GM19043 (cell line): ENCODE results near the gene PPP2R2D.
A peak's percentile ranks its signal among the peaks of the same experiment; 100 is the strongest.
"Not testable (repeated sequence)": the region's sequence is repeated elsewhere in the genome, so short reads cannot be mapped to it uniquely, and the experiment has no call there.

Source experiments
- ATAC-seq: cut with Tn5 transposase; IDR thresholded peaks from one replicate; pipeline ENCODE4 v1.9.1; 2021; ENCODE audit warnings: low read depth; ENCODE audit not compliant: unreplicated experiment

The PPP2R2D gene

DNA sequence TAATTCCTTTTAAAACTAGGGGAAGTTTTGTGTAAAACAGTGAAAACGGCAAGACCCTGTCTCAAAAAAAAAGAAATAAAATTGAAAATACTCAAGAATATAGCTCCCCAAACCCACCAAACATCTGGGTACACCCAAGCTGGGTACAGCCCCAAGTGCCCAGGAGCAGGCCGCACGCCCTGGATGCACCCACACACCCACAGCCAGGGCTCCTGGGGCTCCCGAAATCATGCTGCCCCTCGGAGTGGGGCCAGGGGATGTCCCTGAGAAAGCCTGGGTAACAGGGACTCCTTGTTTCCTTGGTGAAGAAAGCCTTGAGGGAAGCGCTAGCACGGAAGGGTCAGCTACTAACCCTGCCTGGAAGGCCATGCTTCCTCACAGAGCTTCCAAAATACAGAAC lies 70.8 kb downstream of the PPP2R2D start:
- ATAC-seq = no peak

GRCh38 chr10:131972474-131973071 lies 71.8 kb downstream of the PPP2R2D start:
- ATAC-seq = no peak

GRCh38 chr10:131973160-131973951 lies 72.5 kb downstream of the PPP2R2D start:
- no peak for ATAC-seq

GRCh38 chr10:131974034-131974817 lies 73.4 kb downstream of the PPP2R2D start:
- no peak for ATAC-seq

- no peak for ATAC-seq
These were observed 74.2 kb downstream of the PPP2R2D start for GRCh38 chr10:131975003-131975402.

- ATAC-seq = no peak
These were observed 75.0 kb downstream of the PPP2R2D start for GRCh38 chr10:131975796-131976195.

GRCh38 chr10:131977323-131978096 lies 76.7 kb downstream of the PPP2R2D start:
- ATAC-seq = no peak

GRCh38 chr10:131978366-131978765 lies 77.6 kb downstream of the PPP2R2D start:
- no peak for ATAC-seq

GRCh38 chr10:131978851-131979250 lies 78.0 kb downstream of the PPP2R2D start:
- ATAC-seq = no peak

DNA sequence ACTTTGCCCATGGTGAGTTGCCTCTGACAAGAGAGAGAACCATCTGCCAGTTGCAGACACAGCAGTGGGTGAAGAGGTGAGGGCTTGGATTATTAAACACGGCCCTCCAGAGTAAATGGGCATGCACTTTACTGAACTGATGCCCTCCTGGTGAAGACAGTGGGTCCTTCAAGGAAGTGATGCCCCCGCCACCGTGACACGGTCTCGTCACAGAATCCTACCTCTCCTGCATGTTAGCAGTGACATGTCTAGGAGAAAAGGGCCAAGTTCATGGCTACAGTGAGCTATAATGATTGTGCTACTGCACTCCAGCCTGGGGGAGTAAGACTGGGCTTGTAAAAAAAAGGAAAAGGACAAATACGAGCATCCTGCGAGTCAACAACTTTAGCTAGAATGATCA lies 78.5 kb downstream of the PPP2R2D start:
- ATAC-seq = no peak

- no peak for ATAC-seq
These were observed 79.0 kb downstream of the PPP2R2D start for GRCh38 chr10:131979821-131980270.

DNA sequence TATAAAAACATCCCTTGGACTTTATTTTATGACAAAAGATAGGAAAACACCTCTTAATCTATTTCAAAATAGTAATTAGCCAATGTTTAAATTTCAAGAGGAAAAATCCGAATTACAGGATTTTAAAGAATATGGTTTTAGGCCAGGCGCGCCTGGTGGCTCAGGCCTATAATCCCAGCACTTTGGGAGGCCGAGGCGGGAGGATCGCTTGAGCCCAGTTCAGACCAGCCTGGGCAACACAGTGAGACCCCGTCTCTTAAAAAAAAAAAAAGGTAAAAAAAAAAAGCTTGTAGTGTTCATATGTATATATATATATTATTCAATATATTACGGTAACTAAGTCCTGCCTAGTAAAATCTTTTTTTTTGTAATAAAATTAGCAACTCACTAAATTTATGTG lies 79.5 kb downstream of the PPP2R2D start:
- no peak for ATAC-seq

GRCh38 chr10:131980761-131981428 lies 80.1 kb downstream of the PPP2R2D start:
- ATAC-seq = no peak

DNA sequence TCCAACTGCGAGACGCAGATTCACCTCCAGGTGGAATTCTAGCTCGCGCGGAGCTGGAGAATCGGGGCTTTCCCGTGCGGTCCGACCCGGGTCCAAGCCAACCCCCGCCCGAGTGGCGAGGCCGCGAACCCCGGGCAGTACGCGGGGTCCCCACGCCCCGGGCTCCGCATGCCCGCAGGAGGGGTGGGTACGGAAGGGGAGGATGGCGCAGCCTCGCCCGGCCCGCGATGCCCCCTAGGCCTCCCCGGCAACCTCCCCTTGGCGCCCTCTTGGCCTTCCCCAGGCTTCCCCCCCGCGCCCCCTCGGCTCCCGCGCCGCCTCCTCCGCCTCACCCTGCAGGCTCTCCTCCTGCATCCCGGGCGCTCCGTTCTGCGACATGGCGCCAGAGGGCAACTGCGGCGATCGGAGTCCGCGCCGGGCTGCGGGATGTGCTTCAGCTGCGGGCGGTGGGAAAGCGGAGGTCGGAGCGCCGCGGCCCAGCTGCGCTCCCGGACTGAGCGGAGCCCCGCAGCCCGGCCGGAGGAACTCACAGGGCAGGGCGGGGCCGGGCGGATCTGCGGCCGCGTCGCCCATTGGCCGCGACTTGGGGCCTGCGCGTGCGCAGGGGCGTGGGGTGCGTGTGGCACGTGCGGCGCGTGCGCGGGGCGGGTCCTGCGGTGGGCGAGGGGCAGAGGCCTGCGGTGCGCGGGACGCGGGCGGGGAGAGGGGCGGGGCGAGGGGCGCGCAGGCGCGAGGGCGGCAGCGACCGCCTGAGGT lies 80.8 kb downstream of the PPP2R2D start, which contains the start of gene BNIP3:
Gene BNIP3 (minus strand): TSS at position 495 of the 756 bp plus-strand sequence. CDS start 117 bp downstream, at position 378.
- ATAC-seq = peak; percentile 88

- ATAC-seq = peak; percentile 24
These were observed 81.5 kb downstream of the PPP2R2D start for GRCh38 chr10:131982185-131982756.

DNA sequence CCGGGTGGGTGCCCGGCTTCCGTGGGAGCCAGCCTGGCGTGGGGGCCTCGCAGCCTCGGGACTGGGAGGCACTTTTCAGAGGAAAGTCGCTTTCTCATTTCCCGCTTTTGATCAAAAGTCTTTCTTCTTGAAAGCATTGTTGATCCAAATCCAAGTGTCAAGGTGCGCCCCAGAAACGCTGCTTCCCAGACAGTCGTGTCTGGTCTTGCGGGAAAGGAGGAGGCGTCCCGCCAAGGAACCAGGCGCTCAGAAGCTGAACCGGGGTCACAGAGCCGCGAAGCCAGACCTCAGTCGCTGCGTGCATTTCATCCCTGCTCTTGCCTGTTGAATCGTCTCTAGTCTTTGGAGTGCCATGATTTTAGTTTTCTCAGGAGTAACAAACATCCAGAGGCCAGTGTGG lies 82.0 kb downstream of the PPP2R2D start:
- no peak for ATAC-seq

DNA sequence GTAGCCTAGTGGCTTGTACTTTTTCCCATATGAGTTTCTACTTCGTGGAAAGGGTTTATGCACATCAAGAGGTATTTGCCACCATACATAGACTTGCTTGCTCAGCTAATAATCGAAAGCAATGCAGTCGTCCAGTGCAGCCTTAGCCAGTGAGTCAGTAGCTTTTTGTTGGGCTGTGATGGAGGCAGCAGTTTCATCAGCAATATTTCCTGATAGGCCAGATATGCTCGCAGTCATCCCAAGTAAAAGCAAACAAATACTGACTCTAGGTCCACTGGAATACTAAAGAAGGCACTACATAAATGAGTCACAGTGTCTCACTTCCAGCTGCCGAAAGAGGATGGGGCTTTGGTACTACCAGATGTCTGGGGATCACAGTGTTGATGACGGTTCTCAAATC lies 83.0 kb downstream of the PPP2R2D start:
- no peak for ATAC-seq

DNA sequence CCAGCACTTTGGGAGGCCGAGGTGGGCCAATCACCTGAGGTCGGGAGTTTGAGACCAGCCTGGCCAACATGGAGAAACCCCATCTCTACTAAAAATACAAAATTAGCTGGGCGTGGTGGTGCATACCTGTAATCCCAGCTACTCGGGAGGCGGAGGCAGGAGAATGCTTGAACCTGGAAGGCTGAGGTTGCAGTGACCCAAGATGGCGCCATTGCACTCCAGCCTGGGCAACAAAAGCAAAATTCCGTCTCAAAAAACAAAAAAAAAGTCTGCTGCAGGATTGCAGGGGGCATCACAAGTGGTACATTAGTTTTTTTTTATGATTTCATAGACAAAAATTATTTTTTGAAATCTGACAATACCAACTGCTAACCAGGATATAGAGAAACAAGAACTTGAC lies 86.0 kb downstream of the PPP2R2D start:
- not testable (repeated sequence) for ATAC-seq

DNA sequence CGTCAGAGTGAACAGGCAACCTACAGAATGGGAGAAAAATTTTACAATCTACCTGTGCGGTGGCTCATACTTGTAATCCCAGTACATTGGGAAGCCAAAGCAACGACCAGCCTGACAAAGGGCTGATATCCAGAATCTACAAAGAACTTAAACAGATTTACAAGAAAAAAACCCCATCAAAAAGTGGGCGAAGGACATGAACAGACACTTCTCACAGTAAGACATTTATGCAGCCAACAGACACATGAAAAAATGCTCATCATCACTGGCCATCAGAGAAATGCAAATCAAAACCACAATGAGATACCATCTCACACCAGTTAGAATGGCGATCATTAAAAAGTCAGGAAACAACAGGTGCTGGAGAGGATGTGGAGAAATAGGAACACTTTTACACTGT lies 86.5 kb downstream of the PPP2R2D start:
- ATAC-seq = not testable (repeated sequence)
